Measurements from ENCODE around the gene EEPD1.

- no peak for TF ChIP-seq POLR2A (IDR thresholded peaks at IDR 0.05; ENCODE audit: low read depth, low read length)
- no peak for TF ChIP-seq POLR2AphosphoS5 (IDR thresholded peaks at IDR 0.05; ENCODE audit: low read depth, low read length)
- TF ChIP-seq TAF1 (IDR thresholded peaks at IDR 0.05; ENCODE audit: low read depth, low read length) = no peak
- TF ChIP-seq SPI1 (IDR thresholded peaks at IDR 0.05; ENCODE audit: low read depth, low read length) = no peak
- no peak for TF ChIP-seq POU2F2 (IDR thresholded peaks at IDR 0.05; ENCODE audit: low read depth, low read length)
Measured at GRCh38 chr7:36284456-36285090, 131.5 kb downstream of the EEPD1 start.
